NCI-H446 (cell line): ENCODE measurements around the gene KCMF1.

Experiments used
- DNase-seq, 2 experiments: peaks; one replicate each; lab custom pipeline; 2025; lab: John Stamatoyannopoulos, UW

The KCMF1 gene

GRCh38 chr2:84956334-84957297 lies 14.3 kb upstream of the KCMF1 start:
- no peak for DNase-seq

GRCh38 chr2:84957771-84958134 lies 13.2 kb upstream of the KCMF1 start:
- DNase-seq: no peak

GRCh38 chr2:84958135-84959059 lies 12.6 kb upstream of the KCMF1 start:
- no peak for DNase-seq

GRCh38 chr2:84959095-84959565 lies 11.8 kb upstream of the KCMF1 start:
- no peak for DNase-seq

GRCh38 chr2:84959566-84960506 lies 11.1 kb upstream of the KCMF1 start:
- DNase-seq: no peak

- no peak for DNase-seq
Measured at GRCh38 chr2:84962917-84963316, 8.0 kb upstream of the KCMF1 start.

- no peak for DNase-seq
Measured at GRCh38 chr2:84963323-84963691, 7.7 kb upstream of the KCMF1 start.

GRCh38 chr2:84963692-84964405 lies 7.1 kb upstream of the KCMF1 start:
- no peak for DNase-seq

- DNase-seq: no peak
Measured at GRCh38 chr2:84964406-84965191, 6.4 kb upstream of the KCMF1 start.

GRCh38 chr2:84965192-84965516 lies 5.8 kb upstream of the KCMF1 start:
- DNase-seq: no peak

GRCh38 chr2:84965827-84966226 lies 5.1 kb upstream of the KCMF1 start:
- no peak for DNase-seq

- no peak for DNase-seq
Measured at GRCh38 chr2:84966731-84967130, 4.2 kb upstream of the KCMF1 start.

GRCh38 chr2:84969511-84970209 lies 1.3 kb upstream of the KCMF1 start:
- DNase-seq: no peak

- peak in 1 of 2 experiments; percentile 47 for DNase-seq
Measured at GRCh38 chr2:84970210-84970867, 622 bp upstream of the KCMF1 start.

GRCh38 chr2:84971510-84972206 lies 697 bp downstream of the KCMF1 start:
- DNase-seq: peak in 1 of 2 experiments; percentile 33

GRCh38 chr2:84972207-84972783 lies 1.3 kb downstream of the KCMF1 start:
- DNase-seq: no peak

- no peak for DNase-seq
Measured at GRCh38 chr2:84972932-84973331, 2.0 kb downstream of the KCMF1 start.
